HCT116 (cell line): Measurements from ENCODE around the gene ANKRD49. TPM values are rescaled to one million over a fixed set of nuclear protein-coding genes. Genes with fewer than 3 reads are reported as not detected.

Source experiments
- ATAC-seq: fragments of 200-7000 bp; cut with Tn5 transposase; 2 replicates; pipeline ENCODE4 v1.9.1; 2020; ENCODE audit warnings: mild to moderate bottlenecking, moderate library complexity
- BruUV-seq: library from RNA; stranded (reverse); fragments of 400-500 nt; replicated peaks from 2 replicates; lab custom pipeline; 2021; lab: Mats Ljungman, UMichigan
- CTCF ChIA-PET: fragments of 300-600 bp; sonication (Branson Sonifier 250); formaldehyde crosslinking; loops from one replicate; lab custom pipeline; 2021; ENCODE audit warnings: antibody characterized with exemption; lab: Charles Lee
- POLR2A ChIA-PET: fragments of 300-600, 350-600 bp; sonication (Branson Sonifier 250); formaldehyde crosslinking; loops from one replicate; lab custom pipeline; 2021; ENCODE audit warnings: antibody characterized with exemption; lab: Charles Lee
- RAD21 ChIA-PET, 2 experiments: fragments of 300-600 bp; sonication (Branson Sonifier 250); formaldehyde crosslinking; loops; one replicate each; lab custom pipeline; 2023; ENCODE audit warnings: low total read pairs in 2 of 2; ENCODE audit not compliant: uncharacterized antibody in 2 of 2, unreplicated experiment in 2 of 2, low non-redundant PET in 1 of 2; lab: Charles Lee
- DNase-seq: peaks from one replicate; pipeline ENCODE4 v3.0.0-alpha.2; 2010; ENCODE audit warnings: low read depth, low spot score
- H2AFZ ChIP-seq: fragments of 200-600 bp; shearing (Covaris generic), sonication (generic); 2 replicates; pipeline ENCODE4 v1.6.1; 2017; ENCODE audit warnings: low read depth, mixed run types, mixed read lengths, antibody characterized with exemption, low read length; ENCODE audit not compliant: poor library complexity, severe bottlenecking
- H3K27ac ChIP-seq: 2 replicates; pipeline ENCODE4 v1.5.1; 2012; ENCODE audit warnings: low read depth, low read length
- H3K27me3 ChIP-seq: fragments of 200-600 bp; sonication (generic); 2 replicates; pipeline ENCODE4 v1.6.1; 2016; ENCODE audit warnings: mixed run types, low read length, mixed read lengths; ENCODE audit not compliant: insufficient read depth
- H3K36me3 ChIP-seq, 2 experiments: fragments of 200-500 bp in 1 of 2; fragments of 200-600 bp in 1 of 2; sonication (Bioruptor generic) in 1 of 2; sonication (generic) in 1 of 2; 2 replicates each; pipeline versions ENCODE4 v1.5.1 to v1.6.1; 2014 to 2016; ENCODE audit warnings: low read length in 2 of 2, inconsistent platforms in 1 of 2, mixed read lengths in 1 of 2, mixed run types in 1 of 2; ENCODE audit not compliant: insufficient read depth in 2 of 2, control insufficient read depth in 1 of 2
- H3K4me1 ChIP-seq, 2 experiments: fragments of 200-600 bp in 1 of 2; sonication (generic) in 1 of 2; 2 replicates each; pipeline versions ENCODE4 v1.5.1 to v1.6.1; 2012 to 2017; ENCODE audit warnings: low read length in 2 of 2, inconsistent platforms in 1 of 2, mild to moderate bottlenecking in 1 of 2, mixed read lengths in 1 of 2, mixed run types in 1 of 2, moderate library complexity in 1 of 2; ENCODE audit not compliant: insufficient read depth in 2 of 2, control insufficient read depth in 1 of 2
- H3K4me2 ChIP-seq: fragments of 200-600 bp; sonication (generic); 2 replicates; pipeline ENCODE4 v1.6.1; 2017; ENCODE audit warnings: mixed run types, low read length, mixed read lengths
- H3K4me3 ChIP-seq, 2 experiments: fragments of 200-600 bp in 1 of 2; sonication (generic) in 1 of 2; replicated peaks in 1 of 2; 2 replicates each; pipeline ENCODE4 v1.5.1; 2011 to 2016; ENCODE audit warnings: low read length in 2 of 2, control low read depth in 1 of 2, low read depth in 1 of 2, mild to moderate bottlenecking in 1 of 2, mixed read lengths in 1 of 2, mixed run types in 1 of 2
- H3K79me2 ChIP-seq: fragments of 200-600 bp; sonication (generic); 2 replicates; pipeline ENCODE4 v1.6.1; 2017; ENCODE audit warnings: mild to moderate bottlenecking, mixed run types, low read length, moderate library complexity, mixed read lengths; ENCODE audit not compliant: insufficient read depth
- H3K9ac ChIP-seq: fragments of 200-600 bp; sonication (generic); 2 replicates; pipeline ENCODE4 v1.6.1; 2016; ENCODE audit warnings: low read length, mixed read lengths
- H3K9me2 ChIP-seq: fragments of 200-600 bp; sonication (generic), shearing (Covaris generic); 2 replicates; pipeline ENCODE4 v1.6.1; 2017; ENCODE audit warnings: mixed run types, mild to moderate bottlenecking, moderate library complexity; ENCODE audit not compliant: insufficient read depth
- H3K9me3 ChIP-seq, 2 experiments: fragments of 200-500 bp in 1 of 2; fragments of 200-600 bp in 1 of 2; sonication (Bioruptor generic) in 1 of 2; sonication (generic) in 1 of 2; 2 replicates each; pipeline ENCODE4 v1.6.1; 2014 to 2017; ENCODE audit warnings: low read length in 2 of 2, mixed read lengths in 2 of 2, inconsistent platforms in 1 of 2, low read depth in 1 of 2, mild to moderate bottlenecking in 1 of 2, mixed run types in 1 of 2, moderate library complexity in 1 of 2; ENCODE audit not compliant: control insufficient read depth in 1 of 2, insufficient read depth in 1 of 2
- H4K20me1 ChIP-seq: fragments of 200-600 bp; sonication (generic), shearing (Covaris generic); 2 replicates; pipeline ENCODE4 v1.6.1; 2017; ENCODE audit warnings: mixed run types, mild to moderate bottlenecking, moderate library complexity; ENCODE audit not compliant: insufficient read depth
- EGR1 ChIP-seq: IDR thresholded peaks from 2 replicates; pipeline ENCODE4 v1.6.1; 2012; ENCODE audit warnings: low read depth
- EZH2 ChIP-seq: fragments of 200-600 bp; sonication (generic); IDR thresholded peaks from 2 replicates; pipeline ENCODE4 v1.6.1; 2017; ENCODE audit warnings: antibody characterized with exemption, mixed run types
- EZH2phosphoT487 ChIP-seq: fragments of 200-600 bp; IDR thresholded peaks from 2 replicates; pipeline ENCODE4 v1.6.1; 2018; ENCODE audit warnings: antibody characterized with exemption, borderline replicate concordance
- POLR2AphosphoS5 ChIP-seq: IDR thresholded peaks from 2 replicates; pipeline ENCODE4 v1.6.1; 2011; ENCODE audit warnings: mild to moderate bottlenecking, low read depth, low read length, moderate library complexity
- RAD21 ChIP-seq: IDR thresholded peaks from 2 replicates; pipeline ENCODE4 v1.6.1; 2012; ENCODE audit warnings: low read depth, mild to moderate bottlenecking
- SIN3A ChIP-seq: IDR thresholded peaks from 2 replicates; pipeline ENCODE4 v1.6.1; 2012; ENCODE audit warnings: low read depth
- SRF ChIP-seq: IDR thresholded peaks from 2 replicates; pipeline ENCODE4 v1.6.1; 2012; ENCODE audit warnings: low read depth
- intact Hi-C: fragments of 100-400 bp; cut with micrococcal nuclease; formaldehyde crosslinking; loops from 2 replicates; pipeline ENCODE4 v1.10.0; 2022
- total RNA-seq: library from RNA; stranded (reverse); gene quantifications from one replicate; pipeline ENCODE4 v1.2.1, GENCODE V29; 2021; ENCODE audit not compliant: unreplicated experiment
- TF ChIP-seq, protein P1 (sequence below), 3 experiments: fragments of 200-600 bp in 1 of 3; sonication (generic) in 1 of 3; IDR thresholded peaks in 2 of 3; conservative IDR thresholded peaks in 1 of 3; 2 replicates each; pipeline ENCODE4 v1.5.1; 2012 to 2017; ENCODE audit warnings: low read depth in 2 of 3, low read length in 2 of 3, antibody characterized with exemption in 1 of 3, borderline replicate concordance in 1 of 3, control low read depth in 1 of 3, mild to moderate bottlenecking in 1 of 3, mixed read lengths in 1 of 3, mixed run types in 1 of 3, moderate library complexity in 1 of 3; ENCODE audit not compliant: insufficient read depth in 1 of 3
- TF ChIP-seq, protein P2 (sequence below): IDR thresholded peaks from 2 replicates; pipeline ENCODE4 v1.6.1; 2011; ENCODE audit warnings: mild to moderate bottlenecking, low read length, moderate library complexity; ENCODE audit not compliant: insufficient replicate concordance; ENCODE audit errors: extremely low read depth
- TF ChIP-seq, protein P3 (sequence below): IDR thresholded peaks from 2 replicates; pipeline ENCODE4 v1.6.1; 2012

ANKRD49 gene
- total RNA-seq, 1 experiment from 2014 or later, result 8.2 TPM

DNA sequence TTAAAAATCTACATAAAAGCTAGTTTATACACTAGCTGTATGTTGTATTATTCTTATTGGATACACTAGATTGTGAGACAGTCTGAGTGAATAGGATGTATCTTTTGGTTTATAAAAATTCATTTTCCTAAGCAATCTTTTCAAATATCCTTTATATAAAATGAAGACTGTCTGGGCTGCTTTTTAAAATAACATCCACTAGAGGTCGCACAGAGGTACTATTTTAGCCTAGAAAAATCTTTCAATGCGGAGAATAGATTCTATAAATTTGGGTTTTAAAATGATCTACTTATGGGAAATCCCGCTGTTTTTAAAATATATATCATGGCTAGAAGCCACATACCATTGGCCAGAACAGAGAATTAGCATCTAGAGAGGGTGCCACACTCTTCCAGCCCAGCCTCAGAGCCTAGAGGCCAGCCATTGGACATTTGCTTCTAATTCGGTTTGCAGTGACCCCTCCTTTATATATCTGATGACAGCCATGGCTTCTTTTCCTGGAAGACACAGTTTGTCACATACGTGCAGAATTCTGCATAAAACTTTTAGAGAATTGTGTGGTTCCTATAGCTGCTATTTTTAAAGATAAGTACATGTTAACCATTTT is 25.8 kb downstream of the ANKRD49 start:
- Histone ChIP-seq H3K9me2 (no peaks in the 10 kb centered on the region), H3K4me2 (no peak overlapping the region), H3K9ac (no peak overlapping the region), H3K9me3 (no peaks in the 10 kb centered on the region)
- no TSS peak for BruUV-seq
- intact Hi-C loops, result loop anchor here (2.0 to 10.0 kb wide), 2 partner anchors 377 to 1905 kb away; no protein-coding TSS in a partner anchor
- ATAC-seq, result peak; percentile 75
- POLR2A ChIA-PET, result no interaction called here
- TF ChIP-seq SIN3A (no peak), EGR1 (no peak), RAD21 (peak; percentile 66), EZH2 (no peak), SRF (no peak)
- TF ChIP-seq, protein P1, sequence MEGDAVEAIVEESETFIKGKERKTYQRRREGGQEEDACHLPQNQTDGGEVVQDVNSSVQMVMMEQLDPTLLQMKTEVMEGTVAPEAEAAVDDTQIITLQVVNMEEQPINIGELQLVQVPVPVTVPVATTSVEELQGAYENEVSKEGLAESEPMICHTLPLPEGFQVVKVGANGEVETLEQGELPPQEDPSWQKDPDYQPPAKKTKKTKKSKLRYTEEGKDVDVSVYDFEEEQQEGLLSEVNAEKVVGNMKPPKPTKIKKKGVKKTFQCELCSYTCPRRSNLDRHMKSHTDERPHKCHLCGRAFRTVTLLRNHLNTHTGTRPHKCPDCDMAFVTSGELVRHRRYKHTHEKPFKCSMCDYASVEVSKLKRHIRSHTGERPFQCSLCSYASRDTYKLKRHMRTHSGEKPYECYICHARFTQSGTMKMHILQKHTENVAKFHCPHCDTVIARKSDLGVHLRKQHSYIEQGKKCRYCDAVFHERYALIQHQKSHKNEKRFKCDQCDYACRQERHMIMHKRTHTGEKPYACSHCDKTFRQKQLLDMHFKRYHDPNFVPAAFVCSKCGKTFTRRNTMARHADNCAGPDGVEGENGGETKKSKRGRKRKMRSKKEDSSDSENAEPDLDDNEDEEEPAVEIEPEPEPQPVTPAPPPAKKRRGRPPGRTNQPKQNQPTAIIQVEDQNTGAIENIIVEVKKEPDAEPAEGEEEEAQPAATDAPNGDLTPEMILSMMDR (IDR thresholded peaks at IDR 0.05 in 2 of 3, conservative IDR thresholded peaks at IDR 0.05 in 1 of 3; ENCODE audit: borderline replicate concordance in 1 of 3, insufficient read depth in 1 of 3, low read depth in 2 of 3, low read length in 2 of 3), result peak; percentile 53 to 73 (median 61); a peak in 5 of 6 replicates
- TF ChIP-seq, all 23 proteins: peak for 2
- peak; percentile 19 for DNase-seq
- peak overlapping the region; percentile 67 for H2AFZ ChIP-seq
- no peaks in the 10 kb centered on the region for H3K4me1 ChIP-seq
- RAD21 ChIA-PET, result interaction anchor here in 1 of 2 experiments (1.0 kb wide), 1 partner anchor 104 kb away, joined by 3 read pairs; no protein-coding TSS in a partner anchor
- CTCF ChIA-PET, result no interaction called here
- H3K79me2 ChIP-seq, result no peaks in the 10 kb centered on the region
- H3K36me3 ChIP-seq, result no peaks in the 10 kb centered on the region
- H3K4me3 ChIP-seq, result no peak overlapping the region
- H3K27ac ChIP-seq, result no peak overlapping the region
- H3K27me3 ChIP-seq, result no peaks in the 10 kb centered on the region
- H4K20me1 ChIP-seq, result no peaks in the 10 kb centered on the region

DNA sequence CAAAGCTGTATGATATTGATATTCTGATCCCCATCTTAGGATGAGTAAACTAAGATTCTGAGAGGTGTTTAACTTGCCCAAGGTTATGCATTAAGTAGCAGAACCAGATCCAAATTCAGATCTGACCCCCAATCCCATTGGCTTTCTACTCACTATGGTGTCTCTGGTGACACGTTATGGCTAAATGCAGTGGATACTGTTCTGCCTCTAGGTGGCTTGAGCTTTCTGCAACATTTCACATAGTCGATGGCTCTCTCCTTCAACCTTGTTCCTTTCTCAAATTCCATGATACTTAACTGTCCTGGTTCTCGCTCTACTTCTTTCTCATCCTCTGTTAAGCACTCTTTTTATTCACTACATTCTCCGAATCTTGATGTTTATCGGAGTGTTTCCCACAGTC is 27.9 kb downstream of the ANKRD49 start:
- CTCF ChIA-PET, result interaction anchor here (1.0 to 1.6 kb wide), 6 partner anchors 17 to 626 kb away, joined by 3 to 8 read pairs (median 4); no protein-coding TSS in a partner anchor
- Histone ChIP-seq H3K9ac (no peak overlapping the region), H3K4me2 (no peak overlapping the region), H3K4me1 (no peaks in the 10 kb centered on the region), H3K27me3 (no peaks in the 10 kb centered on the region), H2AFZ (no peak overlapping the region), H3K36me3 (no peaks in the 10 kb centered on the region), H4K20me1 (no peaks in the 10 kb centered on the region), H3K9me3 (no peaks in the 10 kb centered on the region), H3K27ac (no peak overlapping the region), H3K9me2 (no peaks in the 10 kb centered on the region), H3K79me2 (no peaks in the 10 kb centered on the region), H3K4me3 (no peak overlapping the region)
- POLR2A ChIA-PET, result no interaction called here
- ATAC-seq (peak; percentile 87), DNase-seq (no peak)
- intact Hi-C loops, result no loop called here
- no TSS peak for BruUV-seq
- RAD21 ChIA-PET, result interaction anchor here in 1 of 2 experiments (0.9 kb wide), 1 partner anchor 22 kb away, joined by 3 read pairs; the partner anchor contains the start of gene FUT4
- TF ChIP-seq SIN3A, result no peak
- TF ChIP-seq EZH2phosphoT487, result no peak
- peak; percentile 24; the same call in 1 of the 2 replicates for TF ChIP-seq RAD21
- TF ChIP-seq, protein P1 (IDR thresholded peaks at IDR 0.05 in 2 of 3, conservative IDR thresholded peaks at IDR 0.05 in 1 of 3; ENCODE audit: borderline replicate concordance in 1 of 3, insufficient read depth in 1 of 3, low read depth in 2 of 3, low read length in 2 of 3), result peak; percentile 20 to 51 (median 50); a peak in 4 of 6 replicates
- no peak for TF ChIP-seq POLR2AphosphoS5
- no peak for TF ChIP-seq SRF
- TF ChIP-seq, protein P2, sequence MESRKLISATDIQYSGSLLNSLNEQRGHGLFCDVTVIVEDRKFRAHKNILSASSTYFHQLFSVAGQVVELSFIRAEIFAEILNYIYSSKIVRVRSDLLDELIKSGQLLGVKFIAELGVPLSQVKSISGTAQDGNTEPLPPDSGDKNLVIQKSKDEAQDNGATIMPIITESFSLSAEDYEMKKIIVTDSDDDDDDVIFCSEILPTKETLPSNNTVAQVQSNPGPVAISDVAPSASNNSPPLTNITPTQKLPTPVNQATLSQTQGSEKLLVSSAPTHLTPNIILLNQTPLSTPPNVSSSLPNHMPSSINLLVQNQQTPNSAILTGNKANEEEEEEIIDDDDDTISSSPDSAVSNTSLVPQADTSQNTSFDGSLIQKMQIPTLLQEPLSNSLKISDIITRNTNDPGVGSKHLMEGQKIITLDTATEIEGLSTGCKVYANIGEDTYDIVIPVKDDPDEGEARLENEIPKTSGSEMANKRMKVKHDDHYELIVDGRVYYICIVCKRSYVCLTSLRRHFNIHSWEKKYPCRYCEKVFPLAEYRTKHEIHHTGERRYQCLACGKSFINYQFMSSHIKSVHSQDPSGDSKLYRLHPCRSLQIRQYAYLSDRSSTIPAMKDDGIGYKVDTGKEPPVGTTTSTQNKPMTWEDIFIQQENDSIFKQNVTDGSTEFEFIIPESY, result no peak
- TF ChIP-seq, protein P3, sequence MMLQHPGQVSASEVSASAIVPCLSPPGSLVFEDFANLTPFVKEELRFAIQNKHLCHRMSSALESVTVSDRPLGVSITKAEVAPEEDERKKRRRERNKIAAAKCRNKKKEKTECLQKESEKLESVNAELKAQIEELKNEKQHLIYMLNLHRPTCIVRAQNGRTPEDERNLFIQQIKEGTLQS, result no peak
